OCI-LY7 (cell line): ENCODE data around the gene RAX2. TPM values are rescaled to one million over a fixed set of nuclear protein-coding genes. Genes with fewer than 3 reads are reported as not detected.

Experiments used
- BruUV-seq: library from RNA; stranded (reverse); fragments of 400-500 nt; replicated peaks from 2 replicates; lab custom pipeline; 2021; lab: Mats Ljungman, UMichigan
- CTCF ChIA-PET: fragments of 300-600 bp; sonication (Branson Sonifier 250); formaldehyde crosslinking; loops from one replicate; lab custom pipeline; 2022; ENCODE audit warnings: antibody characterized with exemption; ENCODE audit not compliant: unreplicated experiment; lab: Charles Lee
- POLR2A ChIA-PET: fragments of 300-600 bp; sonication (Branson Sonifier 250); formaldehyde crosslinking; loops from one replicate; lab custom pipeline; 2022; ENCODE audit warnings: antibody characterized with exemption; lab: Charles Lee
- DNase-seq: peaks from one replicate; pipeline ENCODE4 v3.0.0-alpha.2; 2015; ENCODE audit warnings: low spot score
- H2AFZ ChIP-seq: fragments of 200-600 bp; sonication (generic), shearing (Covaris generic); 2 replicates; pipeline ENCODE4 v1.6.1; 2014; ENCODE audit warnings: mild to moderate bottlenecking, antibody characterized with exemption, low read length, moderate library complexity
- H3K27ac ChIP-seq: fragments of 200-600 bp; sonication (generic); 2 replicates; pipeline ENCODE4 v1.5.1; 2014; ENCODE audit warnings: mixed run types, low read depth, mild to moderate bottlenecking, moderate library complexity, low read length, inconsistent platforms; ENCODE audit not compliant: poor library complexity, severe bottlenecking
- H3K36me3 ChIP-seq: fragments of 200-600 bp; sonication (generic); 2 replicates; pipeline ENCODE4 v1.6.1; 2014; ENCODE audit warnings: mild to moderate bottlenecking, antibody characterized with exemption, low read length, moderate library complexity, mixed read lengths; ENCODE audit not compliant: insufficient read depth
- H3K4me1 ChIP-seq: fragments of 200-600 bp; sonication (generic); 2 replicates; pipeline ENCODE4 v1.5.1; 2014; ENCODE audit warnings: mild to moderate bottlenecking, low read length; ENCODE audit not compliant: insufficient read depth, poor library complexity, severe bottlenecking
- H3K4me2 ChIP-seq: fragments of 200-600 bp; sonication (generic); 2 replicates; pipeline ENCODE4 v1.6.1; 2014; ENCODE audit warnings: mild to moderate bottlenecking, low read length
- H3K4me3 ChIP-seq: fragments of 200-600 bp; sonication (generic); 2 replicates; pipeline ENCODE4 v1.5.1; 2014; ENCODE audit warnings: mild to moderate bottlenecking, low read depth, low read length; ENCODE audit not compliant: poor library complexity, severe bottlenecking
- H3K79me2 ChIP-seq: fragments of 200-600 bp; sonication (generic); 2 replicates; pipeline ENCODE4 v1.6.1; 2016; ENCODE audit warnings: low read depth, mild to moderate bottlenecking, low read length, moderate library complexity, mixed read lengths; ENCODE audit not compliant: insufficient read depth
- H3K9me2 ChIP-seq: fragments of 200-600 bp; sonication (generic); 2 replicates; pipeline ENCODE4 v1.6.1; 2016; ENCODE audit warnings: mild to moderate bottlenecking, low read length, mixed read lengths; ENCODE audit not compliant: insufficient read depth
- H3K9me3 ChIP-seq: fragments of 200-600 bp; sonication (generic); 2 replicates; pipeline ENCODE4 v1.6.1; 2014; ENCODE audit warnings: mild to moderate bottlenecking, mixed run types, low read length, mixed read lengths
- H4K20me1 ChIP-seq: fragments of 200-600 bp; sonication (generic); 2 replicates; pipeline ENCODE4 v1.6.1; 2014; ENCODE audit warnings: mild to moderate bottlenecking, antibody characterized with exemption, low read length, moderate library complexity, mixed read lengths; ENCODE audit not compliant: insufficient read depth
- CTCF ChIP-seq: fragments of 200-600 bp; sonication (generic); conservative IDR thresholded peaks from 2 replicates; pipeline ENCODE4 v1.5.1; 2014; ENCODE audit warnings: mild to moderate bottlenecking, antibody characterized with exemption, low read length, moderate library complexity, mixed read lengths
- EZH2phosphoT487 ChIP-seq: fragments of 200-600 bp; sonication (generic); IDR thresholded peaks from 2 replicates; pipeline ENCODE4 v1.6.1; 2018; ENCODE audit warnings: low read depth, borderline replicate concordance, mild to moderate bottlenecking, mixed run types, antibody characterized with exemption, low read length, moderate library complexity, mixed read lengths
- intact Hi-C: fragments of 100-400 bp; cut with micrococcal nuclease; formaldehyde crosslinking; loops from one replicate; pipeline ENCODE4 v1.10.0; 2022; ENCODE audit not compliant: unreplicated experiment
- total RNA-seq, 2 experiments: library from RNA; depleted of rRNA in 1 of 2; stranded (reverse); fragments of >200 nt in 1 of 2; shearing (Covaris generic) in 1 of 2; gene quantifications; 2 replicates each; pipeline ENCODE4 v1.2.3, GENCODE V29; 2014 to 2022

The RAX2 gene
- total RNA-seq, 2 experiments from 2014 or later = not detected

- BruUV-seq = no TSS peak
- TF ChIP-seq CTCF = no peak
- no peak for DNase-seq
- CTCF ChIA-PET = no interaction called here
- Histone ChIP-seq H3K27ac (no peak overlapping the region), H3K4me1 (no peaks in the 10 kb centered on the region), H2AFZ (no peak overlapping the region), H3K4me3 (no peak overlapping the region), H3K79me2 (no peaks in the 10 kb centered on the region), H3K4me2 (no peak overlapping the region), H3K9me2 (no peaks in the 10 kb centered on the region), H3K9me3 (no peaks in the 10 kb centered on the region), H3K36me3 (no peaks in the 10 kb centered on the region), H4K20me1 (no peaks in the 10 kb centered on the region)
- POLR2A ChIA-PET = interaction anchor here (0.6 to 0.7 kb wide), 2 partner anchors 24 to 26 kb away, joined by 3 read pairs; no protein-coding TSS in a partner anchor
- intact Hi-C loops = no loop called here
These were observed 46.3 kb downstream of the RAX2 start for GRCh38 chr19:3725640-3726310.

GRCh38 chr19:3725121-3725520 is 46.9 kb downstream of the RAX2 start:
- ChIA-PET CTCF (no interaction called here), POLR2A (interaction anchor here (0.6 to 0.7 kb wide), 2 partner anchors 25 to 26 kb away, joined by 3 read pairs; no protein-coding TSS in a partner anchor)
- no peak for DNase-seq
- H2AFZ ChIP-seq = no peak overlapping the region
- H3K9me3 ChIP-seq = no peaks in the 10 kb centered on the region
- H4K20me1 ChIP-seq = no peaks in the 10 kb centered on the region
- no peaks in the 10 kb centered on the region for H3K9me2 ChIP-seq
- intact Hi-C loops = no loop called here
- H3K4me1 ChIP-seq = no peaks in the 10 kb centered on the region
- TF ChIP-seq EZH2phosphoT487 (no peak), CTCF (no peak)
- H3K36me3 ChIP-seq = no peaks in the 10 kb centered on the region
- no peak overlapping the region for H3K4me3 ChIP-seq
- no TSS peak for BruUV-seq
- no peaks in the 10 kb centered on the region for H3K79me2 ChIP-seq
- no peak overlapping the region for H3K4me2 ChIP-seq
- H3K27ac ChIP-seq = no peak overlapping the region

GRCh38 chr19:3723883-3724282 is 48.1 kb downstream of the RAX2 start:
- DNase-seq = no peak
- H3K4me3 ChIP-seq = no peak overlapping the region
- H3K9me2 ChIP-seq = no peaks in the 10 kb centered on the region
- no peaks in the 10 kb centered on the region for H3K4me1 ChIP-seq
- H3K36me3 ChIP-seq = no peaks in the 10 kb centered on the region
- no peaks in the 10 kb centered on the region for H4K20me1 ChIP-seq
- no peak overlapping the region for H2AFZ ChIP-seq
- ChIA-PET CTCF (no interaction called here), POLR2A (no interaction called here)
- H3K9me3 ChIP-seq = no peaks in the 10 kb centered on the region
- no peak overlapping the region for H3K4me2 ChIP-seq
- intact Hi-C loops = no loop called here
- no peak for TF ChIP-seq CTCF
- TF ChIP-seq EZH2phosphoT487 = no peak
- no peaks in the 10 kb centered on the region for H3K79me2 ChIP-seq
- BruUV-seq = no TSS peak
- no peak overlapping the region for H3K27ac ChIP-seq
